K562 (cell line): ENCODE measurements around the gene SHB. TPM values are rescaled to one million over a fixed set of nuclear protein-coding genes. Genes with fewer than 3 reads are reported as not detected.

ENCODE experiments used
- ATF3 ChIP-seq, 2 experiments: fragments of 450-650 bp in 1 of 2; sonication (generic) in 1 of 2; formaldehyde crosslinking in 1 of 2; IDR thresholded peaks in 1 of 2; conservative IDR thresholded peaks in 1 of 2; 2 replicates each; pipeline versions ENCODE4 v1.6.1 to v1.8.1; 2016 to 2023; ENCODE audit warnings: mild to moderate bottlenecking in 2 of 2, moderate library complexity in 2 of 2, inconsistent platforms in 1 of 2, missing genetic modification reagents in 1 of 2
- BACH1 ChIP-seq: fragments of 200-800 bp; sonication (Bioruptor generic); IDR thresholded peaks from 2 replicates; pipeline ENCODE4 v1.6.1; 2016; ENCODE audit warnings: missing genetic modification characterization, missing compliant biosample characterization
- BHLHE40 ChIP-seq: IDR thresholded peaks from 2 replicates; pipeline ENCODE4 v1.6.1; 2011; ENCODE audit warnings: low read length, improper control_type of control experiment
- CREBBP ChIP-seq: IDR thresholded peaks from one replicate; pipeline ENCODE4 v1.6.1; 2012; ENCODE audit warnings: low read depth, mild to moderate bottlenecking, control low read depth, inconsistent platforms, low read length
- CTBP1 ChIP-seq: fragments of 450-650 bp; IDR thresholded peaks from 2 replicates; pipeline ENCODE4 v1.6.1; 2016; ENCODE audit warnings: borderline replicate concordance
- DPF2 ChIP-seq: fragments of 450-650 bp; IDR thresholded peaks from 2 replicates; pipeline ENCODE4 v1.6.1; 2016
- ELF4 ChIP-seq: fragments of 450-650 bp; formaldehyde crosslinking; IDR thresholded peaks from 2 replicates; pipeline ENCODE4 v1.4.0; 2022; ENCODE audit warnings: missing genetic modification characterization
- FOXA3 ChIP-seq, 2 experiments: fragments of 450-650 bp in 1 of 2; sonication (generic) in 1 of 2; formaldehyde crosslinking; IDR thresholded peaks in 1 of 2; conservative IDR thresholded peaks in 1 of 2; 2 replicates each; pipeline versions ENCODE4 v1.4.0 to v1.8.0; 2020 to 2022; ENCODE audit warnings: mild to moderate bottlenecking in 2 of 2, missing genetic modification reagents in 1 of 2
- HNRNPK ChIP-seq: fragments of 200-400 bp; formaldehyde crosslinking; IDR thresholded peaks from one replicate; pipeline ENCODE4 v1.6.1; 2018; ENCODE audit warnings: mild to moderate bottlenecking, low read depth, low read length; ENCODE audit not compliant: poor library complexity, severe bottlenecking
- MBD2 ChIP-seq: sonication (generic); IDR thresholded peaks from 2 replicates; pipeline ENCODE4 v1.6.1; 2016; ENCODE audit warnings: low read depth, borderline replicate concordance
- MGA ChIP-seq: fragments of 450-650 bp; IDR thresholded peaks from 2 replicates; pipeline ENCODE4 v1.6.1; 2016; ENCODE audit warnings: mild to moderate bottlenecking, moderate library complexity
- NFRKB ChIP-seq: fragments of 450-650 bp; IDR thresholded peaks from 2 replicates; pipeline ENCODE4 v1.6.1; 2016; ENCODE audit warnings: low read depth
- NR3C1 ChIP-seq: sonication (generic); formaldehyde crosslinking; IDR thresholded peaks from 2 replicates; pipeline ENCODE4 v1.8.1; 2022; ENCODE audit warnings: missing genetic modification reagents
- PHF8 ChIP-seq: fragments of 200-600 bp; sonication (generic); IDR thresholded peaks from 2 replicates; pipeline ENCODE4 v1.6.1; 2012; ENCODE audit warnings: mixed run types, mild to moderate bottlenecking, inconsistent platforms, low read length, moderate library complexity, borderline replicate concordance
- POLR2AphosphoS2 ChIP-seq: IDR thresholded peaks from 2 replicates; pipeline ENCODE4 v1.6.1; 2012; ENCODE audit warnings: low read length, improper control_type of control experiment
- SMARCA4 ChIP-seq: fragments of 450-650 bp; IDR thresholded peaks from 2 replicates; pipeline ENCODE4 v1.6.1; 2016
- SPI1 ChIP-seq: IDR thresholded peaks from 2 replicates; pipeline ENCODE4 v1.6.1; 2011; ENCODE audit warnings: low read depth, low read length, control low read depth, borderline replicate concordance
- ZNF551 ChIP-seq: fragments of 250-450 bp; sonication (Bioruptor Pico); IDR thresholded peaks from 2 replicates; pipeline ENCODE4 v1.5.0; 2021; ENCODE audit warnings: mild to moderate bottlenecking, moderate library complexity
- polyA plus RNA-seq, 8 experiments: library from polyadenylated mRNA; depleted of rRNA in 4 of 8; stranded (reverse) in 5 of 8; unstranded in 3 of 8; fragments of >200 nt; fragmentation: Nextera tagmentation in 2 of 8; fragmentation: Illumina TruSeq in 1 of 8; extraction: Ambion mirVana in 2 of 8; extraction: Trizol in 1 of 8; gene quantifications; 2 replicates each; pipeline versions ENCODE4 v1.2.1 to v1.2.3, GENCODE V29; 2011 to 2014; ENCODE audit warnings: inconsistent platforms in 1 of 8, missing spikeins in 1 of 8
- total RNA-seq, 7 experiments: library from RNA; depleted of rRNA in 6 of 7; stranded (reverse); fragments of >200 nt in 6 of 7; fragmentation: Illumina TruSeq in 2 of 7; extraction: Trizol in 2 of 7; gene quantifications; 2 replicates each; pipeline versions ENCODE4 v1.2.1 to v1.2.3, GENCODE V29; 2011 to 2021; ENCODE audit warnings: low replicate concordance in 1 of 7

SHB gene
- total and polyA plus RNA-seq, 9 of the 15 experiments (the other 6 are each of a cell fraction or from before 2014, with no cell fraction given): 0.78 to 16.0 (median 5.3) TPM

- TF ChIP-seq PHF8 (no peak), POLR2AphosphoS2 (no peak), CTBP1 (peak; percentile 58; the same call in 1 of the 2 replicates), ELF4 (CRISPR knock-in tag) (no peak), NR3C1 (CRISPR knock-in tag) (no peak), MGA (no peak), MBD2 (no peak), ATF3 (IDR thresholded peaks at IDR 0.05) (no peak), ATF3 (CRISPR knock-in tag; conservative IDR thresholded peaks at IDR 0.05) (0 out of 2 replicates have a peak, but pooled peaks have one; percentile 29), BHLHE40 (peak; percentile 54; the same call in 1 of the 2 replicates), SPI1 (peak; percentile 41; the same call in 1 of the 2 replicates), FOXA3 (CRISPR knock-in tag; conservative IDR thresholded peaks at IDR 0.05 in 1 of 2, IDR thresholded peaks at IDR 0.05 in 1 of 2) (no peak), HNRNPK (no peak), CREBBP (no peak), NFRKB (no peak), ZNF551 (no peak), BACH1 (tag) (no peak), SMARCA4 (0 out of 2 replicates have a peak, but pooled peaks have one; percentile 40), DPF2 (0 out of 2 replicates have a peak, but pooled peaks have one; percentile 26)
Measured at GRCh38 chr9:37992924-37993349, 76.1 kb downstream of the SHB start (continued).
